Smooth muscle cell of the coronary artery (primary cell): ENCODE data around the gene PCDHGA10. TPM values are rescaled to one million over a fixed set of nuclear protein-coding genes. Genes with fewer than 3 reads are reported as not detected.

Experiments
- total RNA-seq: library from RNA; depleted of rRNA; stranded (reverse); fragments of >200 nt; gene quantifications from 2 replicates; pipeline ENCODE4 v1.2.3, GENCODE V29; 2014; ENCODE audit warnings: low replicate concordance

The PCDHGA10 gene
- total RNA-seq, result 2.6 and 4.2 TPM in 2 replicates

DNA sequence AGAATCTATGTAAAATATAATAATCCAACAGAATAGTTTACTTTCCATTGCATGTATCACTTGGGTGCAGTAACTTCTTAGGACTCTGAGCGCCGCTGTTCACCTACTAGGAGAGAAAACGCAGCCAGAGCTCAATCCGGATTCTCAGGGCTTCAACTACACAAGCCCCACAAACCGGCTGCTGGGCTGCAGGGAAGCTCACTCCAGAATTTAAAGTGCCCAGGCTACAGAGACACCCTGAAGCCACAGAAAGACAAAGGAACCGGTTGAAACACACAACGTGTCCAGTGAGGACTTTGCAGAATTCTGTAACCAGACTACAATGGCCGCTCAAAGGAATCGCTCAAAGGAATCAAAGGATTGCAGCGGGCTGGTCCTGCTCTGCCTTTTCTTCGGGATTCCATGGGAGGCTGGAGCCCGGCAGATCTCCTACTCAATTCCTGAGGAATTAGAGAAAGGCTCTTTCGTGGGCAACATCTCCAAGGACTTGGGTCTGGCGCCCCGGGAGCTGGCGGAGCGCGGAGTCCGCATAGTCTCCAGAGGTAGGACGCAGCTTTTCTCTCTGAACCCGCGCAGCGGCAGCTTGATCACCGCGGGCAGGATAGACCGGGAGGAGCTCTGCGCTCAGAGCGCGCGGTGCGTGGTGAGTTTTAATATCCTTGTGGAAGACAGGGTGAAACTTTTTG lies at the start of gene PCDHGA10:
TSS of gene PCDHGA10 (plus strand) at position 134 of the 686 bp plus-strand sequence. CDS start at position 323, 189 bp downstream.

DNA sequence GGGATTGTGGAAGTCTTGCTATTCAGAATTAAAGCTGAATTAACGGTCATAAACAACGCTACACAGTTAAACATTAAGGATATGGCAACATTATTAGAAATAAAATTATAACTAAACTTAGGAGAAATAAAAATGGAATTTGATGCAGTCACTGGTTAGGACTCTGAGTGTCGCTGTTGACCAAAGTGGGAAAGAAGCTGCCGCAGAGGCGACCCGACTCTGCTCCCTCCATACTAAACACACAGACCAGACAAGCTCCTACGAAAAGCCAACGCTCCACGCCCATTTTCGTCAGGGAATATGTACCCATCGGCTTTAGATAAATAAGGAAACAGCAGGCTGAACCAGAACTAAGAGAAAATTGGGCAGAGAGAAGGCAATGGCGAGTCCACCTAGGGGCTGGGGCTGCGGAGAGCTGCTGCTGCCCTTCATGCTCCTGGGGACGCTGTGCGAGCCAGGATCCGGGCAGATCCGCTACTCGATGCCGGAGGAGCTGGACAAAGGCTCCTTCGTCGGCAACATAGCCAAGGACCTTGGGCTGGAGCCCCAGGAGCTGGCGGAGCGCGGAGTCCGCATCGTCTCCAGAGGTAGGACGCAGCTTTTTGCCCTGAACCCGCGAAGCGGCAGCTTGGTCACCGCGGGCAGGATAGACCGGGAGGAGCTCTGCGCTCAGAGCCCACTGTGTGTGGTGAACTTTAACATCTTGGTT lies 48.7 kb upstream of the PCDHGA10 start, which contains the start of gene PCDHGA5:
TSS of gene PCDHGA5 (plus strand) at position 211 of the 709 bp plus-strand sequence. CDS start at position 380, 169 bp downstream.

GRCh38 chr5:141369994-141370848 lies 42.6 kb upstream of the PCDHGA10 start, which contains the start of gene PCDHGB3:
PCDHGB3 (plus strand) TSS chr5:141370242; CDS start chr5:141370395, 153 bp downstream.

GRCh38 chr5:141373673-141374317 lies 39.0 kb upstream of the PCDHGA10 start, which contains the start of gene PCDHGA6:
PCDHGA6 (plus strand) TSS chr5:141373891; CDS start chr5:141374084, 193 bp downstream.

DNA sequence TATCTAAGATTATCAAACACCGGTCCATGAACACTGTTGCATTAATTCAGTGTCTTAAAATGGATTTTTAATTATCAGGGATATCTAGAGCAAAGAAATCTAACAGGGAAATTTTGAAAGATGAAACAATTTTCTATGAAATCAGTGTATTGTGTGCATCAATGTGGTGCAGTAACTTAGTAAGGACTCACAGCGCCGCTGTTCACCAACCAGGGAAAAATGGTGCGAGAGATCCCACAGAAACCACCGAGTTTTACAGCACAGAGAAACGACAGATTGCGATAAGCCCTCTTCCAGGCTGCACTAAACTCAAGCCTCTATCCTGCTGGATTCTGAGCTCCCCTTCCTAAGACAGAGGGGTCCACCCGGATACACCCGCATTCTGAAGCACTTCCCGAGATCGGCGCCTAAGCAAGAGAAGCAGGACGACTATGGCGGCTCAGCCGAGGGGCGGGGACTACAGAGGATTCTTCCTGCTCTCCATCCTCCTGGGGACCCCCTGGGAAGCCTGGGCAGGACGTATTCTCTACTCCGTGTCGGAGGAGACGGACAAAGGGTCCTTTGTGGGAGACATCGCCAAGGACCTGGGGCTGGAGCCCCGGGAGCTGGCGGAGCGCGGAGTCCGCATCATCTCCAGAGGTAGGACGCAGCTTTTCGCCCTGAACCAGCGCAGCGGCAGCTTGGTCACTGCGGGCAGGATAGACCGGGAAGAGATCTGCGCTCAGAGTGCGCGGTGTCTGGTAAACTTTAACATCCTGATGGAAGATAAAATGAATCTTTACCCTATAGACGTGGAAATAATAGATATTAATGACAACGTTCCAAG lies 30.1 kb upstream of the PCDHGA10 start, which contains the start of gene PCDHGA7:
TSS of gene PCDHGA7 (plus strand) at position 274 of the 826 bp plus-strand sequence. CDS start at position 432, 158 bp downstream.

DNA sequence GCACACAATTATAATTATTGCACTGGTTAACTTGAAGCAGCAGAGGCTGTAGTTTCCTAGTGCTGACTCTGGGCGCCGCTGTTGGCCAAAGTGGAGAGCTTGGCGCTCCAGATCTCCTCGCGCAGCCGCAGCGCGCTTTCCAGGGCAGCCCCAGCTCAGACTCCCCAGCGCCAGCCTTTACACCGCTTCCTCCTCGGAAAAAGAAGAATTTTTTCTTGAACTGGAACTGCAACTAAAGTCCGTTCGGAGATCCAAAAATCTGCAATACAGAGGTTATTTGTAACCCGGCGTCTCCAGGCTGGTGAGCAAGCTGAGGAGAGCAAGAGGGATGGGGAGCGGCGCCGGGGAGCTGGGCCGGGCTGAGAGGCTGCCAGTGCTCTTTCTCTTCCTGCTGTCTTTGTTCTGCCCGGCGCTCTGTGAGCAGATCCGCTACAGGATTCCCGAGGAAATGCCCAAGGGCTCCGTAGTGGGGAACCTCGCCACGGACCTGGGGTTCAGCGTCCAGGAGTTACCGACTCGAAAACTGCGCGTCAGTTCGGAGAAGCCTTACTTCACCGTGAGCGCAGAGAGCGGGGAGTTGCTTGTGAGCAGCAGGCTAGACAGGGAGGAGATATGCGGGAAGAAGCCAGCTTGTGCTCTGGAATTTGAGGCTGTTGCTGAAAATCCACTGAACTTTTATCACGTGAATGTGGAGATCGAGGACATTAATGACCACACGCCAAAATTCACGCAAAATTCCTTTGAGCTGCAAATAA lies 25.1 kb upstream of the PCDHGA10 start, which contains the start of gene PCDHGB4:
TSS of gene PCDHGB4 (plus strand) at position 142 of the 755 bp plus-strand sequence. CDS start at position 329, 187 bp downstream.

GRCh38 chr5:141392429-141393198 lies 20.2 kb upstream of the PCDHGA10 start, which contains the start of gene PCDHGA8:
PCDHGA8 (plus strand) TSS chr5:141392633; CDS start chr5:141392814, 181 bp downstream.

DNA sequence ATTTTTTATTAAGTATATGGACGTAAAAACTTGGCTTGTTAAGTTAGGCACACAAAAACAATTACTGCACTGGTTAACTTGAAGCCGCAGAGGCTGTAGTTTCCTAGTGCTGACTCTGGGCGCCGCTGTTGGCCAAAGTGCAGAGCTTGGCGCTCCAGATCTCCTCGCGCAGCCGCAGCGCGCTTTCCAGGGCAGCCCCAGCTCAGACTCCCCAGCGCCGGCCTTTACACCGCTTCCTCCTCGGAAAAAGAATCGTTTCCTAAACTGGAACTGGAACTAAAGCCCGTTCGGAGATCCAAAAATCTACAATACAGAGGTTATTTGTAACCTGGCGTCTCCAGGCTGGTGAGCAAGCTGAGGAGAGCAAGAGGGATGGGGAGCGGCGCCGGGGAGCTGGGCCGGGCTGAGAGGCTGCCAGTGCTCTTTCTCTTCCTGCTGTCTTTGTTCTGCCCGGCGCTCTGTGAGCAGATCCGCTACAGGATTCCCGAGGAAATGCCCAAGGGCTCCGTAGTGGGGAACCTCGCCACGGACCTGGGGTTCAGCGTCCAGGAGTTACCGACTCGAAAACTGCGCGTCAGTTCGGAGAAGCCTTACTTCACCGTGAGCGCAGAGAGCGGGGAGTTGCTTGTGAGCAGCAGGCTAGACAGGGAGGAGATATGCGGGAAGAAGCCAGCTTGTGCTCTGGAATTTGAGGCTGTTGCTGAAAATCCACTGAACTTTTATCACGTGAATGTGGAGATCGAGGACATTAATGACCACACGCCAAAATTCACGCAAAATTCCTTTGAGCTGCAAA lies 14.8 kb upstream of the PCDHGA10 start, which contains the start of gene PCDHGB5:
TSS of gene PCDHGB5 (plus strand) at position 192 of the 796 bp plus-strand sequence. CDS start at position 373, 181 bp downstream.

DNA sequence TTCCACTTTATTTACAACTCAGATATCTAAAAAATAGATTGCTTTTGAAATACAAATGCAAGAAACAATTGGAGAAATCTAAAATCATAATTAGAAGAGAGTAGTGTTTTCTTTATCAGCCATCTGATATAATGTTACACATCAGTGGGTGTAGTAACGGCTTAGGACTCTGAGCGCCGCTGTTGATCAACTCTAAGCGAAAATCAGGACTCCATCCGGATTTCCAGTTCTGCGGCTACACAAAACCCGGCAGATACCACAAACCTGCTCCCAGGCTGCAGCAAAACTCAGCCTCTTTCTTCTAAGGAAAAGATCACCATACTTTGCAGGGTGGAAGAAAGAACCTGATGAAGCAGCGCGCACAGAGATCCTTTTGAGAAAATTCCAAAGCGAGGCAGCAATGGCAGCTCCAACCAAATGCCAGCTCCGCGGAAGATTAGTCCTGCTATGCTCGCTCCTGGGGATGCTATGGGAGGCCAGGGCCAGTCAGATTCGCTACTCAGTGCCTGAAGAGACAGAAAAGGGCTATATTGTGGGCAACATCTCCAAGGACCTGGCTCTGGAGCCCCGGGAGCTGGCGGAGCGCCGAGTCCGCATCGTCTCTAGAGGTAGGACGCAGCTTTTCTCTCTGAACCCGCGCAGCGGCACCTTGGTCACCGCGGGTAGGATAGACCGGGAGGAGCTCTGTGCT lies 10.1 kb upstream of the PCDHGA10 start, which contains the start of gene PCDHGA9:
TSS of gene PCDHGA9 (plus strand) at position 226 of the 691 bp plus-strand sequence. CDS start at position 401, 175 bp downstream.

GRCh38 chr5:141407790-141408505 lies 4.8 kb upstream of the PCDHGA10 start, which contains the start of gene PCDHGB6:
PCDHGB6 (plus strand) TSS chr5:141408021; CDS start chr5:141408203, 182 bp downstream.

GRCh38 chr5:141417494-141418172 lies 4.8 kb downstream of the PCDHGA10 start, which contains the start of gene PCDHGB7:
PCDHGB7 (plus strand) TSS chr5:141417677; CDS start chr5:141417860, 183 bp downstream.

GRCh38 chr5:141420855-141421488 lies 8.2 kb downstream of the PCDHGA10 start, which contains the start of gene PCDHGA11:
PCDHGA11 (plus strand) TSS chr5:141421051; CDS start chr5:141421228, 177 bp downstream.

GRCh38 chr5:141430332-141431113 lies 17.7 kb downstream of the PCDHGA10 start, which contains the start of gene PCDHGA12:
PCDHGA12 (plus strand) TSS chr5:141430507; CDS start chr5:141430760, 253 bp downstream.

